A673 (cell line): Measurements from ENCODE around the gene MXRA8. TPM values are rescaled to one million over a fixed set of nuclear protein-coding genes. Genes with fewer than 3 reads are reported as not detected.

Experiments
- BruUV-seq: library from RNA; stranded (reverse); fragments of 400-500 nt; replicated peaks from 2 replicates; lab custom pipeline; 2021; lab: Mats Ljungman, UMichigan
- CTCF ChIA-PET: fragments of 300-600 bp; sonication (Branson Sonifier 250); formaldehyde crosslinking; loops from one replicate; lab custom pipeline; 2022; ENCODE audit warnings: antibody characterized with exemption; lab: Charles Lee
- POLR2A ChIA-PET: fragments of 300-600 bp; sonication (Branson Sonifier 250); formaldehyde crosslinking; loops from one replicate; lab custom pipeline; 2022; ENCODE audit warnings: antibody characterized with exemption; ENCODE audit not compliant: low non-redundant PET; lab: Charles Lee
- DNase-seq: peaks from one replicate; pipeline ENCODE4 v3.0.0-alpha.2; 2015; ENCODE audit warnings: low spot score
- H3K27ac ChIP-seq: fragments of 200-600 bp; sonication (generic); 2 replicates; pipeline ENCODE4 v1.5.1; 2016; ENCODE audit warnings: mixed run types, low read depth, mild to moderate bottlenecking, mixed read lengths, antibody characterized with exemption, low read length; ENCODE audit not compliant: poor library complexity, severe bottlenecking
- H3K27me3 ChIP-seq: fragments of 200-600 bp; sonication (generic); replicated peaks from 2 replicates; pipeline ENCODE4 v1.6.1; 2017; ENCODE audit warnings: mixed run types, low read depth, mild to moderate bottlenecking, mixed read lengths, antibody characterized with exemption, low read length; ENCODE audit not compliant: insufficient read depth, poor library complexity
- H3K36me3 ChIP-seq: fragments of 200-600 bp; sonication (generic); 2 replicates; pipeline ENCODE4 v1.6.1; 2016; ENCODE audit warnings: mixed run types, mild to moderate bottlenecking, mixed read lengths, antibody characterized with exemption, low read length; ENCODE audit not compliant: insufficient read depth, poor library complexity, severe bottlenecking
- H3K4me1 ChIP-seq: fragments of 200-600 bp; sonication (generic); 2 replicates; pipeline ENCODE4 v1.6.1; 2017; ENCODE audit warnings: mixed run types, mild to moderate bottlenecking, mixed read lengths, antibody characterized with exemption, low read length; ENCODE audit not compliant: insufficient read depth, poor library complexity, severe bottlenecking
- H3K4me3 ChIP-seq: fragments of 200-600 bp; sonication (generic); 2 replicates; pipeline ENCODE4 v1.5.1; 2016; ENCODE audit warnings: low read depth, mixed run types, mild to moderate bottlenecking, mixed read lengths, low read length; ENCODE audit not compliant: poor library complexity, severe bottlenecking
- H3K9me3 ChIP-seq: fragments of 200-600 bp; sonication (generic); 2 replicates; pipeline ENCODE4 v1.6.1; 2016; ENCODE audit warnings: mixed run types, low read depth, mild to moderate bottlenecking, mixed read lengths, antibody characterized with exemption, low read length; ENCODE audit not compliant: poor library complexity, severe bottlenecking
- EZH2 ChIP-seq: fragments of 200-600 bp; sonication (generic); IDR thresholded peaks from 2 replicates; pipeline ENCODE4 v1.6.1; 2017; ENCODE audit warnings: borderline replicate concordance, low read depth, mild to moderate bottlenecking, mixed read lengths, antibody characterized with exemption, low read length; ENCODE audit not compliant: poor library complexity, severe bottlenecking
- intact Hi-C: fragments of 100-400 bp; cut with micrococcal nuclease; formaldehyde crosslinking; loops from one replicate; pipeline ENCODE4 v1.10.0; 2022; ENCODE audit not compliant: unreplicated experiment
- total RNA-seq: library from RNA; stranded (reverse); gene quantifications from 2 replicates; pipeline ENCODE4 v1.2.3, GENCODE V29; 2021
- TF ChIP-seq, protein P1 (sequence below): fragments of 300-800, 200-600 bp; sonication (generic); conservative IDR thresholded peaks from 2 replicates; pipeline ENCODE4 v1.5.1; 2017; ENCODE audit warnings: low read depth, mild to moderate bottlenecking, antibody characterized with exemption, low read length, moderate library complexity, mixed read lengths

The MXRA8 gene
- total RNA-seq, 1 experiment from 2014 or later, result 0.73 TPM

DNA sequence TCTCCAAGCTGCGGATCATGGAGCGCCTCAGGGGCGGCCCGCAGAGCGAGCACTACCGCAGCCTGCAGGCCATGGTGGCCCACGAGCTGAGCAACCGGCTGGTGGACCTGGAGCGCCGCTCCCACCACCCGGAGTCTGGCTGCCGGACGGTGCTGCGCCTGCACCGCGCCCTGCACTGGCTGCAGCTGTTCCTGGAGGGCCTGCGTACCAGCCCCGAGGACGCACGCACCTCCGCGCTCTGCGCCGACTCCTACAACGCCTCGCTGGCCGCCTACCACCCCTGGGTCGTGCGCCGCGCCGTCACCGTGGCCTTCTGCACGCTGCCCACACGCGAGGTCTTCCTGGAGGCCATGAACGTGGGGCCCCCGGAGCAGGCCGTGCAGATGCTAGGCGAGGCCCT is 31.1 kb downstream of the MXRA8 start:
- Histone ChIP-seq H3K27ac (no peak overlapping the region), H3K27me3 (no peaks in the 10 kb centered on the region), H3K36me3 (no peaks in the 10 kb centered on the region), H3K4me3 (no peak overlapping the region), H3K4me1 (peaks cover 13% of the 10 kb centered on the region), H3K9me3 (no peaks in the 10 kb centered on the region)
- CTCF ChIA-PET, result no interaction called here
- POLR2A ChIA-PET, result no interaction called here
- TF ChIP-seq, protein P1, sequence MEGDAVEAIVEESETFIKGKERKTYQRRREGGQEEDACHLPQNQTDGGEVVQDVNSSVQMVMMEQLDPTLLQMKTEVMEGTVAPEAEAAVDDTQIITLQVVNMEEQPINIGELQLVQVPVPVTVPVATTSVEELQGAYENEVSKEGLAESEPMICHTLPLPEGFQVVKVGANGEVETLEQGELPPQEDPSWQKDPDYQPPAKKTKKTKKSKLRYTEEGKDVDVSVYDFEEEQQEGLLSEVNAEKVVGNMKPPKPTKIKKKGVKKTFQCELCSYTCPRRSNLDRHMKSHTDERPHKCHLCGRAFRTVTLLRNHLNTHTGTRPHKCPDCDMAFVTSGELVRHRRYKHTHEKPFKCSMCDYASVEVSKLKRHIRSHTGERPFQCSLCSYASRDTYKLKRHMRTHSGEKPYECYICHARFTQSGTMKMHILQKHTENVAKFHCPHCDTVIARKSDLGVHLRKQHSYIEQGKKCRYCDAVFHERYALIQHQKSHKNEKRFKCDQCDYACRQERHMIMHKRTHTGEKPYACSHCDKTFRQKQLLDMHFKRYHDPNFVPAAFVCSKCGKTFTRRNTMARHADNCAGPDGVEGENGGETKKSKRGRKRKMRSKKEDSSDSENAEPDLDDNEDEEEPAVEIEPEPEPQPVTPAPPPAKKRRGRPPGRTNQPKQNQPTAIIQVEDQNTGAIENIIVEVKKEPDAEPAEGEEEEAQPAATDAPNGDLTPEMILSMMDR, result no peak
- TF ChIP-seq EZH2, result no peak
- DNase-seq, result no peak
- BruUV-seq, result no TSS peak
- intact Hi-C loops, result no loop called here

DNA sequence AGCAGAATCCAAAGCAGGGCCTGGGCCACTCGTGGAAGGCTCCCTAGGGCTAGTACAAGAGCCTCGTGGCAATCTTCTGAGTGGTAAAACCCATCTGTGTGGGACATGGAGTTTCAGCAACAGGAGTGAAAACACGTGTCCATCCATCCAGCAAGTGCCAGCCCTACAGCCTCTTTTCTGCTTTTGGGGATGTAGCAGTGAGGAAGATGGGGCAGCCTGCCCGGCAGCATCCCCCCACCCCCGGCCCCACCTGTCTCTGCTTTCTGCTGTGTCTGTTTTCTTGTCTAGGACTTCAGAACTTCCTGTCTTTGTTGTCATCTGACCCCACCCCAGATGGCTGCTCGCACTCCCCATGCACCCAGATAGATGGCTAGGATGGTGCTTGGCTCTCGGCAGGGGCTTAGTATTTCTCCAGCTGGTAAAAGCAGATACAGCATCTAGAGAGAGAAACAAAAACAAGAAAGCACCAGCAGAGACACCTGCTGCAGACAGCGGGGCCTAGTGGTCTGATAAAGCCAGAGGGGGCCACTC is 32.2 kb downstream of the MXRA8 start:
- peak overlapping the region; percentile 98 for H3K4me3 ChIP-seq

DNA sequence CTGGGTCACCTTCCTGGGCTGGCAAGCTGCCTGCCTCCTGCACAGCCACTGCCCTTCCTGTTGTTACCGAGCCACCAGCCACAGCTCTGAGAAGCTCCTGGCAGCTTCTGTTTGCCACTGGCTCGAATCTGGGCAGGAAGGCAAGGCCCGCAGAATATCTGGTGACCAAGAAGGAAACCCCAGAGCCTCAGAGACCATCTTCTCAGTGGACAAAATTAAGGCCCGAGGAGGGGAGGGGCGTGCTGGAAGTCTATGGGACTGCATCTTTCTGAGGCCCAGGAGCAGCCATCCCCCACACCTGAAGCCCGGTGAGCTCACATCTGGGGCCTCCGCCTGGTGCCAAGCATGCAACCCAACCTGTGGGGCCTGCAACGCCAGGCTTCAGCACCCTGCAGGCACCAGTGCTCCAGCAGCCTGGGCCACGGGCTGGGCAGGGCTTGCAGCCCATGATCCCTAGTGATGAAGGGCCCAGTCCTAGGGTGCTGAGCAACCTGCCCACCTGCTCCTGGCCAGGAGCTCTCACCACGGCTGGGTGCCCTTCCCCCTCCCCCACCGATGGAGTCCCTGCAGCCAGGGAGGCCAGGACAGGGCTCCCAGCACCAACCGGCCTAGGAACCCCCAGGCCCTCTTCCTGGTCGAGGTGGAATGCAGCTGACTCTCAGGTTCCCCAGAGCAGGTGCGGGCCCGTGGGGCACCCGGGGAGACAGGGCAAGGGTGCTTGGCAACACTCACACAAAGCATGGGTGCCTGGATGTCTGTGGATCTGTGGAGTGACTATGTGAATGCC is 32.9 kb downstream of the MXRA8 start:
- TF ChIP-seq, protein P1, result no peak
- TF ChIP-seq EZH2, result no peak
- no peak for DNase-seq
- Histone ChIP-seq H3K36me3 (peaks cover 5% of the 10 kb centered on the region), H3K4me1 (peaks cover 8% of the 10 kb centered on the region), H3K4me3 (peak overlapping the region; percentile 98), H3K9me3 (no peaks in the 10 kb centered on the region), H3K27ac (peak overlapping the region; percentile 93), H3K27me3 (no peaks in the 10 kb centered on the region)
- CTCF ChIA-PET, result no interaction called here
- intact Hi-C loops, result no loop called here
- POLR2A ChIA-PET, result no interaction called here
- BruUV-seq, result no TSS peak

More for the DNA sequence above, 32.2 kb downstream of the MXRA8 start:
- POLR2A ChIA-PET, result no interaction called here
- TF ChIP-seq, protein P1, result no peak
- TF ChIP-seq EZH2, result no peak
- DNase-seq, result no peak
- peaks cover 4% of the 10 kb centered on the region for H3K36me3 ChIP-seq
- peaks cover 13% of the 10 kb centered on the region for H3K4me1 ChIP-seq
- CTCF ChIA-PET, result no interaction called here
- no TSS peak for BruUV-seq
- no peaks in the 10 kb centered on the region for H3K9me3 ChIP-seq
- H3K27me3 ChIP-seq, result no peaks in the 10 kb centered on the region
- no peak overlapping the region for H3K27ac ChIP-seq
- intact Hi-C loops, result no loop called here
